SU-DHL-6 (cell line): ENCODE results near the gene LARP6.

Experiments
- CTCF ChIP-seq: fragments of 200-600 bp; sonication (generic); IDR thresholded peaks from one replicate; pipeline ENCODE4 v1.5.1; 2017; ENCODE audit warnings: antibody characterized with exemption, mild to moderate bottlenecking, low read length, moderate library complexity; ENCODE audit not compliant: insufficient read depth, poor library complexity, severe bottlenecking
- EZH2phosphoT487 ChIP-seq: fragments of 200-600 bp; sonication (generic), shearing (Covaris generic); conservative IDR thresholded peaks from 2 replicates; pipeline ENCODE4 v1.6.1; 2018; ENCODE audit warnings: mild to moderate bottlenecking, antibody characterized with exemption, low read length, moderate library complexity, mixed read lengths

GRCh38 chr15:70880781-70881180 lies 26.8 kb upstream of the LARP6 start:
- no peak for TF ChIP-seq CTCF
- TF ChIP-seq EZH2phosphoT487, result no peak
